HG02610 (cell line): ENCODE results near the gene MAG.

Experiments
- ATAC-seq: cut with Tn5 transposase; IDR thresholded peaks from one replicate; pipeline ENCODE4 v1.9.1; 2021; ENCODE audit warnings: mild to moderate bottlenecking, moderate library complexity; ENCODE audit not compliant: unreplicated experiment

The MAG gene

DNA sequence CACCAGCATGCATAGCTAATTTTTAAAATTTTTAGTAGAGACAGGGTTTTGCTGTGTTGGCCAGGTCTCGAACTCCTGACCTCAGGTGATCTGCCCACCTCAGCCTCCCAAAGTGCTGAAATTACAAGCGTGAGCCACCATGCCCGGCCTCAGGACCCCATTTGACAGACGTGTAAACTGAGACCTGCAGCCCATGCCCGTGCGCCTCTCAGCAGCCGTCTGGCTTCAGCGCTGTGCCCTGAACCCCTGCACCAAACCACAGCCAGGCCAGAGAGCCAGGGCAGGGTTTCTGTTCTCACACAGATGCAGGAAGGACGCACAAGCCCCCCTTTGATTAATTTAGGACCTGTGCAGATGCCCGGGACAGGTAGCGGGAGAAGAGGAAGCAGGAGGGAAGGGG lies 48.5 kb downstream of the MAG start:
- ATAC-seq = no peak

- no peak for ATAC-seq
These were observed 49.0 kb downstream of the MAG start for GRCh38 chr19:35341006-35341405.

DNA sequence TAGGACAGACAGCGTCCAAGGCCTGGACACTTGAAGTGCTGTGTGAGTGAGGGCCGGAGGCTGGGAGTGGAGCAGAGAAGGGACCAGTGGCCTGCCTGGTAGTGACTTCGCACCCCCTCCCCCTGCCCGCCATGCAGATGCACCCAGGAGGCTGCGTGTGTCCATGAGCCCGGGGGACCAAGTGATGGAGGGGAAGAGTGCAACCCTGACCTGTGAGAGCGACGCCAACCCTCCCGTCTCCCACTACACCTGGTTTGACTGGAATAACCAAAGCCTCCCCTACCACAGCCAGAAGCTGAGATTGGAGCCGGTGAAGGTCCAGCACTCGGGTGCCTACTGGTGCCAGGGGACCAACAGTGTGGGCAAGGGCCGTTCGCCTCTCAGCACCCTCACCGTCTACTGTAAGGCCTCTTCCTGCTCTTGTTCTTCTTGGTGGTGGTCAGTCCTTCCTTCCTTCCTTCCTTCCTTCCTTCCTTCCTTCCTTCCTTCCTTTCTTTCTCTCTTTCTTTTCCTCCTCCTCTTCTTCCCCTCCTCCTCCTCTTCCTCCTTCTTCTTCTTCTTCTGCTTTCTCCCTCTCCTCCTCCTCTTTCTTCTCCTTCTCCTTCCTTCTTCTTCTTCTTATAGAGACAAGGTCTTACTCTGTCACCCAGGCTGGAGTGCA lies 49.7 kb downstream of the MAG start:
- no peak for ATAC-seq

DNA sequence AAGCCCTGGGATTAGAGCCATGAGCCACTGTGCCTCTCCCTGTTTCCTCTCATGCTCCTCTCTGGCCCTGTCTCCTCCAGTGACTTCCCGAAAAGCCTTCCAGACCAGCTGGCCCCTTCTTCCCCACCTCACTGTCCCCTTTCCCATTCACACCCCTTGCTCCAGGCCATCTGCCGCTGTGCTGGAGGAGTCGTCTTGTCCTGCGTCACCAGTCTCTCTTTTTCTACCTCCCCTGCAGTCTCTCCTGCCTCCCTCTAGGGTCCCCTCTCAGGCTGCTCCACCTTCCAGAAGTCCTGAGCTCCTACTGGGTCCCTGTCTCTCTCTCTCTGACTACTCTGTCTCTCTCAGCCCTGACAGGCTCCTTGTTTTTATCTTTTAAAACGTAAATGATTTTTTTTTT lies 50.5 kb downstream of the MAG start:
- ATAC-seq = no peak

DNA sequence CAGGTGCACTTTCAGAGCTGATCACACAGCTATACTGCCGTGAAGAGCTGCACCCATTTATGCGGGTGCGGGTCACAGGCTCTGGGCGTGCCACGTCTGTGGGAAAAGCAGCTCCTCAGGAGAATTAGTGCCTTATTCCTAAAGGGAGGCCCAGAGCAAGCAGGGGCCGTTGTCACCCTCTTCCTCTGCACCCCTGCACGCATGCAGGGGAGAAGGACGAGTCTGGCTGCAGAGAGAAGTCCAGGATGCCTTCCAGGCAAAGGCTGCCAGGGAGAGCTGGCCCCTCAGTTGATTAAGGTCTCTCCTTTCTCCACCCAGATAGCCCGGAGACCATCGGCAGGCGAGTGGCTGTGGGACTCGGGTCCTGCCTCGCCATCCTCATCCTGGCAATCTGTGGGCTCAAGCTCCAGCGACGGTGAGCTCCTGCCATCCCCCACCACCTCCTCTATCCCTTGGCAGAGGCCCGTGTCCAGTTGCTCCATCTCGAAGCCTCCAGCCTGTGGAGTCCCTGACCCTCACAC lies 52.6 kb downstream of the MAG start:
- no peak for ATAC-seq

GRCh38 chr19:35345671-35346111 lies 53.7 kb downstream of the MAG start:
- no peak for ATAC-seq

DNA sequence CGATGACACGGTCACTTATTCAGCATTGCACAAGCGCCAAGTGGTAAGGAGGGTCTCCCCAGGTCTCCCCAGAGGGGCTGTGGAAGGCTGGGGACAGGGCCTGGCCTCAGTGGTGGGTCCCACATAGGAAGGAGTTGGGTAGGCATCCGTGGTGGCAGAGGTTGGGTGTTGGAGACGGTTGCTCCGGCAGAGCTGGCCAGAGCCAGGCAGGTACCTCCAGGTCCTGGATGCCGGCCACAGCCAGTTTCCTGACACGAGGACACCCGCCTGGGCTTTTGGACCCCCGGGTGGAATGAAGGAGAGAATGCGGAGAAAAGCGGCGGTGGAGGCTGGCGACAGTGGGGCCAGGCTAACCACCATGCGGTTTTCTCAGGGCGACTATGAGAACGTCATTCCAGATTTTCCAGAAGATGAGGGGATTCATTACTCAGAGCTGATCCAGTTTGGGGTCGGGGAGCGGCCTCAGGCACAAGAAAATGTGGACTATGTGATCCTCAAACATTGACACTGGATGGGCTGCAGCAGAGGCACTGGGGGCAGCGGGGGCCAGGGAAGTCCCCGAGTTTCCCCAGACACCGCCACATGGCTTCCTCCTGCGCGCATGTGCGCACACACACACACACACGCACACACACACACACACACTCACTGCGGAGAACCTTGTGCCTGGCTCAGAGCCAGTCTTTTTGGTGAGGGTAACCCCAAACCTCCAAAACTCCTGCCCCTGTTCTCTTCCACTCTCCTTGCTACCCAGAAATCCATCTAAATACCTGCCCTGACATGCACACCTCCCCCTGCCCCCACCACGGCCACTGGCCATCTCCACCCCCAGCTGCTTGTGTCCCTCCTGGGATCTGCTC lies 54.5 kb downstream of the MAG start:
- ATAC-seq = peak; percentile 14

DNA sequence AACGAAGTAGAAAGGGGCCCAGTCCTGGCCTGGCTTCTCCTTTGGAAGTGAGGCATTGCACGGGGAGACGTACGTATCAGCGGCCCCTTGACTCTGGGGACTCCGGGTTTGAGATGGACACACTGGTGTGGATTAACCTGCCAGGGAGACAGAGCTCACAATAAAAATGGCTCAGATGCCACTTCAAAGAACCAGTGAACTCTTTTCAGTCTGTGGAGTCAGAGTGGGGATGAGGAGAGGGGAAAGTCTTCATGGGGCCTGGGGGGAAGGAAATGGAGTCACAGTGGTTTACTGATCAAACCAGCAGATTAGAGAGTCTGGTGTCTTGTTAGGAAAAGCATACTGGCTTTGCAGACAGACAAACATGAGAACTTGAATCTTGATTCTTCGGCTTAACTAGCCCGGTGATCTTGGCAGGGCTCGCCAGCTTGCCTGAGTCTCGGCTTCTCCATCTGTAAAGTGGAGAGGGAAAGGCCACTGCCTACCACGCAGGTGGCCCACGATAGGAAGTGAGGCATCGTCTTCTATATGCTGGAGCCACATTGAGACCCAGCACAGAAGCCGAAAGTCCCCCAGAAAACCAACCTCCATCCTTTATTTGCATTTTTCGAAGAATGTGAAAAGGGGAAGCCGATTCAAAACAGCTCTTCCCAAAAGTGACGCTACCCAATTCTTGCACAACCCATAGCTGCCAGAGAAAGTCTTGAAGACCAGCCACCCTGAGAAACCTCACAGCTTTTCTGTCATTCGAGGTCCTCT lies 55.4 kb downstream of the MAG start, which contains the start of gene FFAR1:
Gene FFAR1, plus strand, starts transcription at position 732 of the 759 bp plus-strand sequence. CDS start 3,650 bp downstream, outside the sequence.
- peak; percentile 62 for ATAC-seq

GRCh38 chr19:35347930-35348298 lies 56.0 kb downstream of the MAG start:
- no peak for ATAC-seq

GRCh38 chr19:35348911-35349611 lies 57.1 kb downstream of the MAG start:
- ATAC-seq = no peak

GRCh38 chr19:35349614-35350521 lies 57.9 kb downstream of the MAG start:
- ATAC-seq = no peak

DNA sequence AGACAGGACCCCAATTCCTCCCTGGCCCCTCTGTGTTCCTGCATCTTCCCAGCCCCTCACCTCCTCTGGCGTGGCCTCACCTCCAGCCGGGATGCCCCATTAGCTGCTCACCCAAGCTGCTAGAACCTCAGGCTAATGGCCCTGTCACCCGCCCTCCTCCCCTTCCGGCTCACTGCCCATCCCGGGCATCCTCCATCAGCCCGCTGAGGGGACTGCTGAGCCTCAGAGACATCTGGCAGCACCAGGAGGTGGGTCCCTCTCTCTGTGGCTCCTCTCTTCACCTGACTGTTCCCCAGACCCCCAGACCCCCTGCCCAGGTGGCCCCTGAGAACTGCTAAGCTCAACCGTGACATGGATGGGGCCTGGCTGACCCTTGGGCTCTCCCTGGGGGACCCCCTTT lies 58.6 kb downstream of the MAG start:
- ATAC-seq = no peak

GRCh38 chr19:35351411-35352176 lies 59.6 kb downstream of the MAG start:
- ATAC-seq = no peak

DNA sequence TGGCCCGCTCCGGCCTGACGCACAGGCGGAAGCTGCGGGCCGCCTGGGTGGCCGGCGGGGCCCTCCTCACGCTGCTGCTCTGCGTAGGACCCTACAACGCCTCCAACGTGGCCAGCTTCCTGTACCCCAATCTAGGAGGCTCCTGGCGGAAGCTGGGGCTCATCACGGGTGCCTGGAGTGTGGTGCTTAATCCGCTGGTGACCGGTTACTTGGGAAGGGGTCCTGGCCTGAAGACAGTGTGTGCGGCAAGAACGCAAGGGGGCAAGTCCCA lies 60.2 kb downstream of the MAG start:
- no peak for ATAC-seq

GRCh38 chr19:35352448-35353304 lies 60.7 kb downstream of the MAG start:
- ATAC-seq = no peak

GRCh38 chr19:35353635-35354034 lies 61.7 kb downstream of the MAG start:
- ATAC-seq = no peak

DNA sequence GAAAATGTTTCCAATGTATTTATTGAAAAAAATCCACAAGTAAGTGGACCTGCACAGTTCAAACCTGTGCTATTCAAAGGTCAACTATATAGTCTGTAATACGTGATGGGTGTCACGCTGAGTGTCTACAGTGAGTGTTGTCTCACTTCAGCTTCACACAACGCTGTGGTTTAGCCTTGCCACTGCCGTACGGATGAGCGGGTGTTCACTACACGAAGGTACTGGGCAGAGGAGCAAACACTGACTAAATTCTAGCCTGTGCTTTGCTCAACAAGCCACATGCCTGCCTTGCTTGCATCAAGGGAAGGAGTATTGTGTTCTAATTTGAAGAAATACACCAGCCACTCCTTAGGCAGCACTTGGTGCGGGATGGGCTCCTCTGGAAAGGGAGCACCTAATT lies 62.9 kb downstream of the MAG start:
- ATAC-seq = no peak

DNA sequence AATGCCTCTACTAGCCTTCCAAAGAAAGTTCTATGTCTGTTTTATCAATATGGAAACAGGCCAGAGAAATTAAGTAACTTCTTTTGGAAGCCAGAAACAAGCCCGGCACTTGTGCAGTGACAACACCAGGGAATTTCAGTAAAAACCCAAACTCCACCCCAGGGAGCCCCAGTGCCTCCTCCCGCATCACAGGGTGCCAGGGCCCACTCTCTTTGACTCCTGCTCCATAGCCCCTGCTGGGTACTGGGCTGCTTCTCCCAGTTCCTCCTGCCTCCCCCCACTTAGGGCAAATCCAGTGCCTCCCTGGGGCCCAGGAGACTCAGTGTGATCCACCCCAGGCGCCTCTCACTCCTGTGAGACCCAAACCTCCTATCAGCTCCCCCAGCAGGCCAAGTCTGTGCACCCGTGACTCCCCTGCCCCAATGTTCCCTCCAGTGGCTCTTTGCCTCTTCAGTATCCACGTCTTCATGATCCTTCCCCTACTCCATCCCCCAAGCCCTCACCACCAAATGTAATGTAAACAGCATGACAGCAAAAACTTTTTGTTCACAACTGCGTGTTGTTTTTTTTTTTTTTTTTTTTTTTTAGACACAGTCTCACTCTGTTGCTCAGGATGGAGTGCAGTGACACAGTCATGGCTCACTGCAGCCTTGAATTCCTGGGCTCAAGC lies 64.0 kb downstream of the MAG start:
- ATAC-seq = no peak
